GM21717 (cell line): ENCODE results near the gene APMAP.

Experiments
- ATAC-seq: cut with Tn5 transposase; IDR thresholded peaks from one replicate; pipeline ENCODE4 v1.9.1; 2021; ENCODE audit warnings: mild to moderate bottlenecking, moderate library complexity; ENCODE audit not compliant: unreplicated experiment

APMAP gene

GRCh38 chr20:24990810-24991252 lies 1.7 kb downstream of the APMAP start:
- no peak for ATAC-seq

GRCh38 chr20:24989162-24989561 lies 3.4 kb downstream of the APMAP start:
- ATAC-seq: no peak

- no peak for ATAC-seq
Measured at GRCh38 chr20:24987873-24988835, 4.4 kb downstream of the APMAP start.

- no peak for ATAC-seq
Measured at GRCh38 chr20:24987244-24987643, 5.3 kb downstream of the APMAP start.

- no peak for ATAC-seq
Measured at GRCh38 chr20:24986436-24987015, 6.0 kb downstream of the APMAP start.

- no peak for ATAC-seq
Measured at GRCh38 chr20:24985802-24986201, 6.7 kb downstream of the APMAP start.

- no peak for ATAC-seq
Measured at GRCh38 chr20:24984961-24985640, 7.5 kb downstream of the APMAP start.

- no peak for ATAC-seq
Measured at GRCh38 chr20:24983896-24984295, 8.7 kb downstream of the APMAP start.

GRCh38 chr20:24981790-24982189 lies 10.8 kb downstream of the APMAP start:
- no peak for ATAC-seq

- no peak for ATAC-seq
Measured at GRCh38 chr20:24981282-24981681, 11.3 kb downstream of the APMAP start.

GRCh38 chr20:24980291-24981053 lies 12.1 kb downstream of the APMAP start:
- no peak for ATAC-seq

GRCh38 chr20:24979036-24979960 lies 13.3 kb downstream of the APMAP start:
- ATAC-seq: no peak

GRCh38 chr20:24978513-24978912 lies 14.0 kb downstream of the APMAP start:
- no peak for ATAC-seq

GRCh38 chr20:24977797-24978196 lies 14.8 kb downstream of the APMAP start:
- no peak for ATAC-seq

- no peak for ATAC-seq
Measured at GRCh38 chr20:24977336-24977735, 15.2 kb downstream of the APMAP start.

- ATAC-seq: no peak
Measured at GRCh38 chr20:24972341-24972740, 20.2 kb downstream of the APMAP start.

GRCh38 chr20:24971376-24972101 lies 21.0 kb downstream of the APMAP start:
- no peak for ATAC-seq

GRCh38 chr20:24970754-24971153 lies 21.8 kb downstream of the APMAP start:
- ATAC-seq: no peak

- no peak for ATAC-seq
Measured at GRCh38 chr20:24970030-24970553, 22.5 kb downstream of the APMAP start.
